ENCODE results near the gene LGMN. TPM values are rescaled to one million over a fixed set of nuclear protein-coding genes. Genes with fewer than 3 reads are reported as not detected.
A peak's percentile ranks its signal among the peaks of the same experiment; 100 is the strongest.

LGMN gene
- total and polyA plus RNA-seq, 2 experiments from 2014 or later, result 130 to 169 TPM

- no peak for DNase-seq (ENCODE audit: low spot score)
- TF ChIP-seq EZH2phosphoT487 (IDR thresholded peaks at IDR 0.05; ENCODE audit: low read depth, severe bottlenecking, unreplicated experiment) (no peak), EZH2 (IDR thresholded peaks at IDR 0.05; ENCODE audit: borderline replicate concordance) (no peak), CTCF (IDR thresholded peaks at IDR 0.05; ENCODE audit: poor library complexity) (no peak)
- Histone ChIP-seq H3K4me1 (ENCODE audit: insufficient read depth) (no peaks in the 10 kb centered on the region), H3K4me2 (no peak overlapping the region), H3K4me3 (no peak overlapping the region), H3K79me2 (no peaks in the 10 kb centered on the region), H3K36me3 (replicated peaks; ENCODE audit: insufficient read depth, low read depth) (no peaks in the 10 kb centered on the region), H3K9me3 (ENCODE audit: low read depth) (no peaks in the 10 kb centered on the region), H3K27me3 (no peaks in the 10 kb centered on the region), H3K9me2 (replicated peaks; ENCODE audit: insufficient read depth) (no peaks in the 10 kb centered on the region), H3K27ac (no peak overlapping the region), H2AFZ (no peak overlapping the region), H4K20me1 (ENCODE audit: insufficient read depth, poor library complexity, severe bottlenecking) (no peaks in the 10 kb centered on the region)
- 84% methylated on average over 7 of the region's 7 CpGs for WGBS (ENCODE audit: low lambda C conversion rate, missing lambda C conversion rate)
Measured at GRCh38 chr14:92760524-92760805, 12.0 kb upstream of the LGMN start.

- no peak overlapping the region for H3K4me2 ChIP-seq
Measured at GRCh38 chr14:92759679-92760523, 11.5 kb upstream of the LGMN start.

DNA sequence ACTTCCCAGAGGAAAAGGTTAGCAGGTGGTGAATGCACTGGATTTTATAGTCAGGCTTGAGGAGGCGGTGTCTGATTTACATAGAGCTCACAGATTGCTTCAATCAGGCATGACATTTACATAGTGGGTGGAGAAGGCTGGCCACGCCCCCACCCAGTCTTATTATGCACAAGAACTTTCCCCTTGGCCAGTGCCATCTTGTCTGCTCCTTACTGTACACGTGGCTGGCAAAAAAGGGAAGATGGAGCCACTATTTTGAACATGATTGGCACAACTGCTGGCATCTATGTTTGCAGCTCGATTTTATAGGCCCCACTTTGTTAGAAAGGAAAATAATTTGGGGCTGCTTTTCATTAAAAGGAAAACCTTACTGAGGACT lies 10.9 kb upstream of the LGMN start:
- DNase-seq (ENCODE audit: low spot score), result peak; percentile 45
- TF ChIP-seq CTCF (IDR thresholded peaks at IDR 0.05; ENCODE audit: poor library complexity) (no peak), EZH2phosphoT487 (IDR thresholded peaks at IDR 0.05; ENCODE audit: low read depth, severe bottlenecking, unreplicated experiment) (no peak), EZH2 (IDR thresholded peaks at IDR 0.05; ENCODE audit: borderline replicate concordance) (no peak)

More at GRCh38 chr14:92759679-92760523, 11.5 kb upstream of the LGMN start:
- no peak overlapping the region for H3K4me3 ChIP-seq
- H3K36me3 ChIP-seq (replicated peaks; ENCODE audit: insufficient read depth, low read depth), result no peaks in the 10 kb centered on the region
- no peak overlapping the region for H3K27ac ChIP-seq
- no peak for DNase-seq (ENCODE audit: low spot score)
- H4K20me1 ChIP-seq (ENCODE audit: insufficient read depth, poor library complexity, severe bottlenecking), result no peaks in the 10 kb centered on the region
- TF ChIP-seq CTCF (IDR thresholded peaks at IDR 0.05; ENCODE audit: poor library complexity) (no peak), EZH2phosphoT487 (IDR thresholded peaks at IDR 0.05; ENCODE audit: low read depth, severe bottlenecking, unreplicated experiment) (no peak), EZH2 (IDR thresholded peaks at IDR 0.05; ENCODE audit: borderline replicate concordance) (no peak)
- WGBS (ENCODE audit: low lambda C conversion rate, missing lambda C conversion rate), result 88% methylated on average over 12 of the region's 12 CpGs
- no peaks in the 10 kb centered on the region for H3K4me1 ChIP-seq (ENCODE audit: insufficient read depth)
- no peaks in the 10 kb centered on the region for H3K79me2 ChIP-seq
- no peaks in the 10 kb centered on the region for H3K9me3 ChIP-seq (ENCODE audit: low read depth)
- H3K9me2 ChIP-seq (replicated peaks; ENCODE audit: insufficient read depth), result no peaks in the 10 kb centered on the region
- H2AFZ ChIP-seq, result no peak overlapping the region
- no peaks in the 10 kb centered on the region for H3K27me3 ChIP-seq

More for the DNA sequence above, 10.9 kb upstream of the LGMN start:
- Histone ChIP-seq H2AFZ (no peak overlapping the region), H3K79me2 (no peaks in the 10 kb centered on the region), H3K9me2 (replicated peaks; ENCODE audit: insufficient read depth) (no peaks in the 10 kb centered on the region), H4K20me1 (ENCODE audit: insufficient read depth, poor library complexity, severe bottlenecking) (no peaks in the 10 kb centered on the region), H3K27ac (no peak overlapping the region), H3K4me3 (no peak overlapping the region), H3K27me3 (no peaks in the 10 kb centered on the region), H3K36me3 (replicated peaks; ENCODE audit: insufficient read depth, low read depth) (no peaks in the 10 kb centered on the region), H3K4me2 (no peak overlapping the region), H3K4me1 (ENCODE audit: insufficient read depth) (no peaks in the 10 kb centered on the region), H3K9me3 (ENCODE audit: low read depth) (no peaks in the 10 kb centered on the region)
- WGBS (ENCODE audit: low lambda C conversion rate, missing lambda C conversion rate), result 75% methylated on average over 4 of the region's 4 CpGs

All from hepatocyte (in vitro differentiated cells).